Coronary artery (tissue), 2 donors: ENCODE measurements around the gene ZBTB20.

Source experiments
- DNase-seq: peaks from one replicate; pipeline ENCODE4 v3.0.0-alpha.2; 2017; ENCODE audit warnings: low spot score
- H3K27ac ChIP-seq, 2 donors: fragments of 200-600 bp; sonication (generic); one replicate each; pipeline ENCODE4 v1.5.1; 2016 to 2019
- H3K4me3 ChIP-seq: fragments of 200-600 bp; sonication (generic); 2 replicates; pipeline ENCODE4 v1.5.1; 2016; ENCODE audit warnings: mild to moderate bottlenecking, moderate library complexity
- TF ChIP-seq, protein P1 (sequence below): fragments of 200-600 bp; sonication (generic); IDR thresholded peaks from one replicate; pipeline ENCODE4 v1.5.1; 2019; ENCODE audit warnings: antibody characterized with exemption

The ZBTB20 gene

DNA sequence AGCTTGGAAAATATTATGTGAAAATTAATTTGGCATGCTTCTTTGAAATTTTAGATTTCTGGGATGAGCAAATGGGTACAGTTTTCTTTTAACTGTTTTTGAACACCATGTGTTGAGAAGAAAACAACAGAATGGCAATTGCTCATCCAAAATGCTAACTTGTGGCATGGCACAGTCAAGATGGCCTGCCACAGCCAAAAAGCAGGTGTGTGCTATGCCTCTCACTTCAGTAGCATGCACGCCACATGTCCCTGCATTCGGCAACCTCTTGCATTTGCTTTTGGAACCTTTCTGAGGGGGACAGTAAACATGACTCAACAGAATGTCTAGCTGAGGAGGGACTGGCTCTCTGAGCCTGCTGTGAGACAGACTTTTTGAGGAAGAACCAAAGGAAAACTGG is 714.8 kb downstream of the ZBTB20 start:
- TF ChIP-seq, protein P1, sequence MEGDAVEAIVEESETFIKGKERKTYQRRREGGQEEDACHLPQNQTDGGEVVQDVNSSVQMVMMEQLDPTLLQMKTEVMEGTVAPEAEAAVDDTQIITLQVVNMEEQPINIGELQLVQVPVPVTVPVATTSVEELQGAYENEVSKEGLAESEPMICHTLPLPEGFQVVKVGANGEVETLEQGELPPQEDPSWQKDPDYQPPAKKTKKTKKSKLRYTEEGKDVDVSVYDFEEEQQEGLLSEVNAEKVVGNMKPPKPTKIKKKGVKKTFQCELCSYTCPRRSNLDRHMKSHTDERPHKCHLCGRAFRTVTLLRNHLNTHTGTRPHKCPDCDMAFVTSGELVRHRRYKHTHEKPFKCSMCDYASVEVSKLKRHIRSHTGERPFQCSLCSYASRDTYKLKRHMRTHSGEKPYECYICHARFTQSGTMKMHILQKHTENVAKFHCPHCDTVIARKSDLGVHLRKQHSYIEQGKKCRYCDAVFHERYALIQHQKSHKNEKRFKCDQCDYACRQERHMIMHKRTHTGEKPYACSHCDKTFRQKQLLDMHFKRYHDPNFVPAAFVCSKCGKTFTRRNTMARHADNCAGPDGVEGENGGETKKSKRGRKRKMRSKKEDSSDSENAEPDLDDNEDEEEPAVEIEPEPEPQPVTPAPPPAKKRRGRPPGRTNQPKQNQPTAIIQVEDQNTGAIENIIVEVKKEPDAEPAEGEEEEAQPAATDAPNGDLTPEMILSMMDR: no peak
- no peak for DNase-seq
- no peak overlapping the region for H3K4me3 ChIP-seq

DNA sequence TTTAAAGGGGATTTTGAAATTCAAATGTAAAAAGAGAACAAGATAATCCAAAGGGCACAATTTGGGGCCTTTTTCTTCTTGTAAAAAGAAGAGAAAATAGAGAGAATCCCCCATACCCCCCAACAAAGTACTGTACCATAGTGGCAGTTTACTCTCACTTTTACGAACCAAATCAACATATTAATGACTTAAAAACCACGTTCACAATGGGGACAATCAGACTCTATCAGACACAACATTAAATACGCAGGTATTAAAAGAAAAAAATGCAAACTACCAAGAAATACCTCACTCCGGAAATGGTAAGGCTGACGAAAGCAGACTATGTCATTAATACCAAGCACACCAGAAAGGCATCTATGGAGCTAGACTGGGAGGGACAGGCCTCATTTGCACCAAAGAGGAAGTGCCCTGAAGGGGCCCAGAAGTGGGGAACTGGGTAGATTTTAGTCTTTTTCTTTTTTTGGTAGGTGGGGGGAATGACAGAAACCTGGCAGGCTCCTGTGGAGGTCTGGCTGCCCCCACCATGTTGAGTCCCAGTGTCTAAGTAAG is 719.0 kb downstream of the ZBTB20 start:
- TF ChIP-seq, protein P1: no peak
- H3K27ac ChIP-seq: no peak overlapping the region
- no peak for DNase-seq
- no peak overlapping the region for H3K4me3 ChIP-seq

More for the DNA sequence above, 714.8 kb downstream of the ZBTB20 start:
- no peak overlapping the region for H3K27ac ChIP-seq

DNA sequence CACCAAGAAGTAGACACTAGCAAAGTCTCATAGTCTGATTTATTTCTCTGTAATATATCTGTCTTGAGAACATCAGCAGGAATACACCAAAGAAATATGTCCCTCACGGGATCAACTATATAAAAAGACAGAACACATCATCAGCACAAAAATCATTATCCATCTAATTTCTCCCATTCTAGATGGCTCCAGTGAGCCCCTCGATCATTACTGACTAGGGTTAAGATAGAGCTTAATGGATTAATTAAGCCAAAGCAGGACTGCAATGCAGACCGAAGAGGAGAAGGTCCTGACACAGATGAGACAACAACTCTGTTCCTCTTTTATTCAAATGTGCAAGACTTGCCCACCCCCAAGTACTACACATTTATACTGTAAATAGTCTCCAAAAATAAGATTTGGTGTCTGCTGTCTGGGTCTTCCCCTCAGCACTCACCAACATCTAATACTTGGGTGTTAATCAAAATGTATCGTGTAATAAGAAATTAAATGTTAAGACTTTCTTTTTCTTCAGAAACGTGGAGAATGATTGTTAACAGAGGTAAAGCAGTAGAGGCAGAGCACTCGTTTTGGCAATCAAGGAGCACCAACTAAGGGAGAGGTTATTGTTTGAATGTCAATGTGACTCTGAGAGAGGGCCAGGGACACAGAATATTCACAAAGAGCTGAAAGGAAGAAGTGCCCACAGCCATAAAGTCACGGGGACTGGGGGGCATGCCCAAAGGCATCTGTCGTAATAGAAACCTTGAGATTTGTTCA is 719.6 kb downstream of the ZBTB20 start:
- Histone ChIP-seq H3K4me3 (no peak overlapping the region), H3K27ac (no peak overlapping the region)
- no peak for DNase-seq
- TF ChIP-seq, protein P1: no peak

DNA sequence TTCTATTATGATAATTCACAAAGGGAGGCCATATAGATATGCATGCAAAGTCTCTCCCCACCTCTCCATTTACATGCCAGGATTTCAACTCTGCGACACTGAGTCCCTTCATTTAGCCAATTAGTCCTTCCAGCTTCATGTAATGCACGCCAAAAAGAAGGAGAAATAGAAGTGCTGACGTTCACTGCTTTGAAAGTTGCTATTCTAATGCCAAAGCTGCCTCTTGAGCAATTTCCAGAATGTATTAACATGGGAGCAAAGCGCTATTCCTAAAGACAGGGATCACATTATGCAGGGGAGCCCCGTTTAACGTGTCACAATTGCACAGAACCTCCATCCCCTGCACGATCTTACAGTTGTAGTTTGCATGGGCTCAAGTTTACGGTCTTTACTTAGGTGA is 722.8 kb downstream of the ZBTB20 start:
- Histone ChIP-seq H3K27ac (no peak overlapping the region), H3K4me3 (no peak overlapping the region)
- TF ChIP-seq, protein P1: no peak
- no peak for DNase-seq

DNA sequence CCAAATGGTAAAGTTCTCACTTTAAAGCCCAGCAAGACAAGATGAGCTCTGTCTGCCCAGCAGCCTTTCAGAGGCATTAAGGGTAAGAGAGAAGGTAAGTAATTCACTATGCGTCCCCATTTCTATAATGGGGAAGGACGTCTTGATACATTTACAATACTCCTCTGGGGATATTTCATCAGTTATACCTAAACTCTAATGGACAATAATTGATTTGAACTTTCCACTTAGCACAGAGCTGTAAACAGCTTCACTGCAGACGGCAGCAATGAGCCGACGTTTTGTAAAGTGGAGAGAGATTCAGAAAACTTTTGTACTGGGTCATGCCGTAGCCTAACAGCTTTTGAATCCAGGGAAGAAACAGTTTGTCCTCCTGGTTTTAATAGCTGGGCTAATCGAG is 725.9 kb downstream of the ZBTB20 start:
- H3K4me3 ChIP-seq: no peak overlapping the region
- no peak for DNase-seq
- TF ChIP-seq, protein P1: no peak
- H3K27ac ChIP-seq: no peak overlapping the region

DNA sequence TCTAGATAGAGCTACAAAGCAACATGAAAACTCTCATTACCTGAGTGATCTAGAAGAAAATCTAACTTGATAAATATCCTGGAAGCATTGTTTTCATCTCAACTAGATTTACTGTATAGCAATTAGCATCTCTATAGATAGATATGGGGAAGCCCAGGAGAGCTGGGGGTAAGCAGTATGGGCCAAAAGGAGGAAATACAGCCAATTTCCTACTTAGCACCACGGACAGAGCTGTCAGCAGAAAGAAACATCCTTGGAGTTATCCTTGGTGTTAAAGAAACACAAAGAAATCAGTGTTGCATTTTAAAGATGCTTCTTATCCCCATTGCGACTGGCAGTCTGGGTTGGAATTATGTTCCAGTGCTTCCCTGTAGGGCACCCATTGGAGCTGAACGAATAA is 727.0 kb downstream of the ZBTB20 start:
- H3K4me3 ChIP-seq: no peak overlapping the region
- no peak for DNase-seq
- no peak overlapping the region for H3K27ac ChIP-seq
- TF ChIP-seq, protein P1: no peak
